Measurements from ENCODE around the gene NPR1. TPM values are rescaled to one million over a fixed set of nuclear protein-coding genes. Genes with fewer than 3 reads are reported as not detected.

The NPR1 gene
- total RNA-seq, 1 experiment from 2014 or later, result 16.5 TPM

DNA sequence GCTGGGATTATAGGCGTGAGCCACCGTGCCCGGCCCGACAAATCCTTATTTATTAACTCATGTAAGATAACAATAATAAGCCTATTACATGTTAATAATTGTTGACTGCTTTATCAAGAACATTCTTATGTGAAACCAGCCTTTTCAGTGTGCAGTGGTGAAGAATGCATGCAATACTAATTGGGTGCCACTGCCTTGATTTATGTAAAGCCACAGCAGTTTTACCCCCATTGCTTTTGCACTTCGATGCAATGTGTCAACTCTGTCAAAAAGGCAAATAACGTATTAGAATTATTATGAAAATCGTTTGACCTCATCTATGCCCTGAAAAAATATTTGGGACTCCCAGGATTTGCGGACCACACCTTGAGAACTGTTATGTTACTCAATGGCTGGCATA is 18.3 kb downstream of the NPR1 start:
- no peaks in the 10 kb centered on the region for H3K9me3 Mint-ChIP-seq
- ATAC-seq, result no peak
- no peak overlapping the region for H3K4me3 Mint-ChIP-seq
- H3K27ac Mint-ChIP-seq, result peak overlapping the region; percentile 68
- peaks cover 25% of the 10 kb centered on the region for H3K4me1 Mint-ChIP-seq
- ChIA-PET CTCF (interaction anchor here (1.1 to 2.4 kb wide), 4 partner anchors 17 to 75 kb away, joined by 3 to 22 read pairs (median 6); partner anchors contain the start of gene NPR1), POLR2A (interaction anchor here (0.9 to 1.6 kb wide), 4 partner anchors 16 to 63 kb away, joined by 4 to 8 read pairs (median 5); partner anchors contain the start of genes CHTOP and INTS3)
- DNase-seq (ENCODE audit: low spot score), result no peak
- no peaks in the 10 kb centered on the region for H3K36me3 Mint-ChIP-seq
- H3K27me3 Mint-ChIP-seq (ENCODE audit: low read depth), result no peaks in the 10 kb centered on the region
- TF ChIP-seq TEAD4 (CRISPR knock-in tag; IDR thresholded peaks at IDR 0.05) (no peak), ZNF138 (CRISPR knock-in tag; conservative IDR thresholded peaks at IDR 0.05) (no peak), ZNF671 (CRISPR knock-in tag; IDR thresholded peaks at IDR 0.05) (no peak), CREB1 (CRISPR knock-in tag; IDR thresholded peaks at IDR 0.05) (no peak), TEAD1 (CRISPR knock-in tag; IDR thresholded peaks at IDR 0.05) (no peak), TP53 (CRISPR knock-in tag; IDR thresholded peaks at IDR 0.05) (no peak), NFATC4 (CRISPR knock-in tag; IDR thresholded peaks at IDR 0.05) (no peak), OVOL2 (CRISPR knock-in tag; IDR thresholded peaks at IDR 0.05; ENCODE audit: borderline replicate concordance) (no peak), GABPB1 (CRISPR knock-in tag; IDR thresholded peaks at IDR 0.05) (no peak), MYBL2 (CRISPR knock-in tag; IDR thresholded peaks at IDR 0.05) (no peak), ZNF232 (CRISPR knock-in tag; IDR thresholded peaks at IDR 0.05) (no peak), ZNF219 (CRISPR knock-in tag; IDR thresholded peaks at IDR 0.05; ENCODE audit: borderline replicate concordance) (no peak), ZNF396 (CRISPR knock-in tag; IDR thresholded peaks at IDR 0.05; ENCODE audit: borderline replicate concordance) (no peak), NFYB (CRISPR knock-in tag; conservative IDR thresholded peaks at IDR 0.05; ENCODE audit: low read depth) (no peak), RORB (CRISPR knock-in tag; IDR thresholded peaks at IDR 0.05) (no peak)
- TF ChIP-seq, protein P1, sequence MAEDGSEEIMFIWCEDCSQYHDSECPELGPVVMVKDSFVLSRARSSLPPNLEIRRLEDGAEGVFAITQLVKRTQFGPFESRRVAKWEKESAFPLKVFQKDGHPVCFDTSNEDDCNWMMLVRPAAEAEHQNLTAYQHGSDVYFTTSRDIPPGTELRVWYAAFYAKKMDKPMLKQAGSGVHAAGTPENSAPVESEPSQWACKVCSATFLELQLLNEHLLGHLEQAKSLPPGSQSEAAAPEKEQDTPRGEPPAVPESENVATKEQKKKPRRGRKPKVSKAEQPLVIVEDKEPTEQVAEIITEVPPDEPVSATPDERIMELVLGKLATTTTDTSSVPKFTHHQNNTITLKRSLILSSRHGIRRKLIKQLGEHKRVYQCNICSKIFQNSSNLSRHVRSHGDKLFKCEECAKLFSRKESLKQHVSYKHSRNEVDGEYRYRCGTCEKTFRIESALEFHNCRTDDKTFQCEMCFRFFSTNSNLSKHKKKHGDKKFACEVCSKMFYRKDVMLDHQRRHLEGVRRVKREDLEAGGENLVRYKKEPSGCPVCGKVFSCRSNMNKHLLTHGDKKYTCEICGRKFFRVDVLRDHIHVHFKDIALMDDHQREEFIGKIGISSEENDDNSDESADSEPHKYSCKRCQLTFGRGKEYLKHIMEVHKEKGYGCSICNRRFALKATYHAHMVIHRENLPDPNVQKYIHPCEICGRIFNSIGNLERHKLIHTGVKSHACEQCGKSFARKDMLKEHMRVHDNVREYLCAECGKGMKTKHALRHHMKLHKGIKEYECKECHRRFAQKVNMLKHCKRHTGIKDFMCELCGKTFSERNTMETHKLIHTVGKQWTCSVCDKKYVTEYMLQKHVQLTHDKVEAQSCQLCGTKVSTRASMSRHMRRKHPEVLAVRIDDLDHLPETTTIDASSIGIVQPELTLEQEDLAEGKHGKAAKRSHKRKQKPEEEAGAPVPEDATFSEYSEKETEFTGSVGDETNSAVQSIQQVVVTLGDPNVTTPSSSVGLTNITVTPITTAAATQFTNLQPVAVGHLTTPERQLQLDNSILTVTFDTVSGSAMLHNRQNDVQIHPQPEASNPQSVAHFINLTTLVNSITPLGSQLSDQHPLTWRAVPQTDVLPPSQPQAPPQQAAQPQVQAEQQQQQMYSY (CRISPR knock-in tag; IDR thresholded peaks at IDR 0.05), result no peak
- TF ChIP-seq, protein P2, sequence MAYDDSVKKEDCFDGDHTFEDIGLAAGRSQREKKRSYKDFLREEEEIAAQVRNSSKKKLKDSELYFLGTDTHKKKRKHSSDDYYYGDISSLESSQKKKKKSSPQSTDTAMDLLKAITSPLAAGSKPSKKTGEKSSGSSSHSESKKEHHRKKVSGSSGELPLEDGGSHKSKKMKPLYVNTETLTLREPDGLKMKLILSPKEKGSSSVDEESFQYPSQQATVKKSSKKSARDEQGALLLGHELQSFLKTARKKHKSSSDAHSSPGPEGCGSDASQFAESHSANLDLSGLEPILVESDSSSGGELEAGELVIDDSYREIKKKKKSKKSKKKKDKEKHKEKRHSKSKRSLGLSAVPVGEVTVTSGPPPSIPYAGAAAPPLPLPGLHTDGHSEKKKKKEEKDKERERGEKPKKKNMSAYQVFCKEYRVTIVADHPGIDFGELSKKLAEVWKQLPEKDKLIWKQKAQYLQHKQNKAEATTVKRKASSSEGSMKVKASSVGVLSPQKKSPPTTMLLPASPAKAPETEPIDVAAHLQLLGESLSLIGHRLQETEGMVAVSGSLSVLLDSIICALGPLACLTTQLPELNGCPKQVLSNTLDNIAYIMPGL (CRISPR knock-in tag; IDR thresholded peaks at IDR 0.05), result no peak
- TF ChIP-seq, protein P3, sequence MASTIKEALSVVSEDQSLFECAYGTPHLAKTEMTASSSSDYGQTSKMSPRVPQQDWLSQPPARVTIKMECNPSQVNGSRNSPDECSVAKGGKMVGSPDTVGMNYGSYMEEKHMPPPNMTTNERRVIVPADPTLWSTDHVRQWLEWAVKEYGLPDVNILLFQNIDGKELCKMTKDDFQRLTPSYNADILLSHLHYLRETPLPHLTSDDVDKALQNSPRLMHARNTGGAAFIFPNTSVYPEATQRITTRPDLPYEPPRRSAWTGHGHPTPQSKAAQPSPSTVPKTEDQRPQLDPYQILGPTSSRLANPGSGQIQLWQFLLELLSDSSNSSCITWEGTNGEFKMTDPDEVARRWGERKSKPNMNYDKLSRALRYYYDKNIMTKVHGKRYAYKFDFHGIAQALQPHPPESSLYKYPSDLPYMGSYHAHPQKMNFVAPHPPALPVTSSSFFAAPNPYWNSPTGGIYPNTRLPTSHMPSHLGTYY (CRISPR knock-in tag; IDR thresholded peaks at IDR 0.05), result no peak

DNA sequence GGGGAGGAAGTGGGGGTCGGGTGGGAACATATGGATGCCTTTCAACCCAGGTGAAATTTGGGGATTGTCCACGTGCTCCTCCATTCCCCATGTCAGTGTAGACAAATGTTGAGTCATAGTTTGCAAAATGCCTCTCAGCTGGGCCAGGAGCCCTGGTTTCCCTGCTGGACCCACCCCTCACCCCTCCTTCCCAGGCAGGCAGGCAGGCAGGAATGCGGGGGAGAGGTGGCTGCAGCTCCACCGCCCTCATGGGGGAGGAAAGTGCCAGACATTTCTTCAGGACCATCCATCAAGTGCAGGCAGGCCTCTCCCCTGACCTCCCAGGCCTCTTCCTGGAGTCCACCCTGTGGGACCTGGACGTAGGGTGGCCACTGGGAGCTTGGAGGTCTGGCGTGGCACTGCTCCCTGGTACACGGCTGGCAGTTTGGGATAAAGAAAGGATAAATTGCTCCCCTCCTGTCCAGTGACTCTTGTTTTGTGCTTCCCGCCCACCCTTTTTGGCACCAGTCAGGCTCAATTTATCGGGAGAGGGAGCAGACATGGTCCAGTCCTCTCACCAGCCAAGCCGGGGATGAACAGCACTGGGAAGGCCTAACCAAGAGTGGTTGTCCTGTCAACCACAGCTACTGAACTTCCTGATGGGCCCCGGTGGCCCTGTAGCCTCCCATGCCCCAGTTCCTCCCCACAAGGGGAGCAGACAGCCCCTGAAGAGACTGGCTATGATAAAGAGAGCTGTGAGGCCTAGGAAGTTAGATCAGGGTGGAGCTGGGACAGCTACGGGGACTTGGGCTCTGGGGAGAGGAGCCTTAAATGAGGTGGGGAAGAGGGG is 18.9 kb downstream of the NPR1 start:
- H3K4me1 Mint-ChIP-seq, result peaks cover 25% of the 10 kb centered on the region
- H3K27me3 Mint-ChIP-seq (ENCODE audit: low read depth), result no peaks in the 10 kb centered on the region
- ChIA-PET CTCF (interaction anchor here (0.9 to 2.4 kb wide), 8 partner anchors 17 to 270 kb away, joined by 3 to 22 read pairs (median 6); partner anchors contain the start of genes CREB3L4, NPR1 and S100A13), POLR2A (interaction anchor here (0.8 to 1.6 kb wide), 5 partner anchors 17 to 64 kb away, joined by 3 to 8 read pairs (median 4); partner anchors contain the start of genes CHTOP, INTS3 and NPR1)
- DNase-seq (ENCODE audit: low spot score) (peak; percentile 56), ATAC-seq (peak; percentile 71)
- peak overlapping the region; percentile 46 for H3K4me3 Mint-ChIP-seq
- H3K36me3 Mint-ChIP-seq, result no peaks in the 10 kb centered on the region
- peak overlapping the region; percentile 80 for H3K27ac Mint-ChIP-seq
- no peaks in the 10 kb centered on the region for H3K9me3 Mint-ChIP-seq
- TF ChIP-seq GABPB1 (CRISPR knock-in tag; IDR thresholded peaks at IDR 0.05), result no peak
- TF ChIP-seq ZNF232 (CRISPR knock-in tag; IDR thresholded peaks at IDR 0.05), result no peak
- TF ChIP-seq, protein P4, sequence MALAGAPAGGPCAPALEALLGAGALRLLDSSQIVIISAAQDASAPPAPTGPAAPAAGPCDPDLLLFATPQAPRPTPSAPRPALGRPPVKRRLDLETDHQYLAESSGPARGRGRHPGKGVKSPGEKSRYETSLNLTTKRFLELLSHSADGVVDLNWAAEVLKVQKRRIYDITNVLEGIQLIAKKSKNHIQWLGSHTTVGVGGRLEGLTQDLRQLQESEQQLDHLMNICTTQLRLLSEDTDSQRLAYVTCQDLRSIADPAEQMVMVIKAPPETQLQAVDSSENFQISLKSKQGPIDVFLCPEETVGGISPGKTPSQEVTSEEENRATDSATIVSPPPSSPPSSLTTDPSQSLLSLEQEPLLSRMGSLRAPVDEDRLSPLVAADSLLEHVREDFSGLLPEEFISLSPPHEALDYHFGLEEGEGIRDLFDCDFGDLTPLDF (CRISPR knock-in tag; IDR thresholded peaks at IDR 0.05), result no peak
- no peak for TF ChIP-seq ZNF396 (CRISPR knock-in tag; IDR thresholded peaks at IDR 0.05; ENCODE audit: borderline replicate concordance)
- TF ChIP-seq, protein P5, sequence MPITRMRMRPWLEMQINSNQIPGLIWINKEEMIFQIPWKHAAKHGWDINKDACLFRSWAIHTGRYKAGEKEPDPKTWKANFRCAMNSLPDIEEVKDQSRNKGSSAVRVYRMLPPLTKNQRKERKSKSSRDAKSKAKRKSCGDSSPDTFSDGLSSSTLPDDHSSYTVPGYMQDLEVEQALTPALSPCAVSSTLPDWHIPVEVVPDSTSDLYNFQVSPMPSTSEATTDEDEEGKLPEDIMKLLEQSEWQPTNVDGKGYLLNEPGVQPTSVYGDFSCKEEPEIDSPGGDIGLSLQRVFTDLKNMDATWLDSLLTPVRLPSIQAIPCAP (CRISPR knock-in tag; IDR thresholded peaks at IDR 0.05), result no peak
- TF ChIP-seq, protein P6, sequence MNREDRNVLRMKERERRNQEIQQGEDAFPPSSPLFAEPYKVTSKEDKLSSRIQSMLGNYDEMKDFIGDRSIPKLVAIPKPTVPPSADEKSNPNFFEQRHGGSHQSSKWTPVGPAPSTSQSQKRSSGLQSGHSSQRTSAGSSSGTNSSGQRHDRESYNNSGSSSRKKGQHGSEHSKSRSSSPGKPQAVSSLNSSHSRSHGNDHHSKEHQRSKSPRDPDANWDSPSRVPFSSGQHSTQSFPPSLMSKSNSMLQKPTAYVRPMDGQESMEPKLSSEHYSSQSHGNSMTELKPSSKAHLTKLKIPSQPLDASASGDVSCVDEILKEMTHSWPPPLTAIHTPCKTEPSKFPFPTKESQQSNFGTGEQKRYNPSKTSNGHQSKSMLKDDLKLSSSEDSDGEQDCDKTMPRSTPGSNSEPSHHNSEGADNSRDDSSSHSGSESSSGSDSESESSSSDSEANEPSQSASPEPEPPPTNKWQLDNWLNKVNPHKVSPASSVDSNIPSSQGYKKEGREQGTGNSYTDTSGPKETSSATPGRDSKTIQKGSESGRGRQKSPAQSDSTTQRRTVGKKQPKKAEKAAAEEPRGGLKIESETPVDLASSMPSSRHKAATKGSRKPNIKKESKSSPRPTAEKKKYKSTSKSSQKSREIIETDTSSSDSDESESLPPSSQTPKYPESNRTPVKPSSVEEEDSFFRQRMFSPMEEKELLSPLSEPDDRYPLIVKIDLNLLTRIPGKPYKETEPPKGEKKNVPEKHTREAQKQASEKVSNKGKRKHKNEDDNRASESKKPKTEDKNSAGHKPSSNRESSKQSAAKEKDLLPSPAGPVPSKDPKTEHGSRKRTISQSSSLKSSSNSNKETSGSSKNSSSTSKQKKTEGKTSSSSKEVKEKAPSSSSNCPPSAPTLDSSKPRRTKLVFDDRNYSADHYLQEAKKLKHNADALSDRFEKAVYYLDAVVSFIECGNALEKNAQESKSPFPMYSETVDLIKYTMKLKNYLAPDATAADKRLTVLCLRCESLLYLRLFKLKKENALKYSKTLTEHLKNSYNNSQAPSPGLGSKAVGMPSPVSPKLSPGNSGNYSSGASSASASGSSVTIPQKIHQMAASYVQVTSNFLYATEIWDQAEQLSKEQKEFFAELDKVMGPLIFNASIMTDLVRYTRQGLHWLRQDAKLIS (CRISPR knock-in tag; IDR thresholded peaks at IDR 0.05; ENCODE audit: borderline replicate concordance), result no peak
